Measurements from ENCODE around the gene PRDM5.

GRCh38 chr4:120923207-120923522 lies 639 bp upstream of the PRDM5 start:
- TF ChIP-seq POLR2A (IDR thresholded peaks at IDR 0.05; ENCODE audit: low read length) (no peak), GATA1 (IDR thresholded peaks at IDR 0.05; ENCODE audit: low read depth, low read length) (no peak)

All from erythroblast (primary cell).